ENCODE data around the gene ABCA2. TPM values are rescaled to one million over a fixed set of nuclear protein-coding genes. Genes with fewer than 3 reads are reported as not detected.
A peak's percentile ranks its signal among the peaks of the same experiment; 100 is the strongest.

Gene ABCA2
- total RNA-seq, 1 experiment from 2014 or later, result 27.0 TPM

DNA sequence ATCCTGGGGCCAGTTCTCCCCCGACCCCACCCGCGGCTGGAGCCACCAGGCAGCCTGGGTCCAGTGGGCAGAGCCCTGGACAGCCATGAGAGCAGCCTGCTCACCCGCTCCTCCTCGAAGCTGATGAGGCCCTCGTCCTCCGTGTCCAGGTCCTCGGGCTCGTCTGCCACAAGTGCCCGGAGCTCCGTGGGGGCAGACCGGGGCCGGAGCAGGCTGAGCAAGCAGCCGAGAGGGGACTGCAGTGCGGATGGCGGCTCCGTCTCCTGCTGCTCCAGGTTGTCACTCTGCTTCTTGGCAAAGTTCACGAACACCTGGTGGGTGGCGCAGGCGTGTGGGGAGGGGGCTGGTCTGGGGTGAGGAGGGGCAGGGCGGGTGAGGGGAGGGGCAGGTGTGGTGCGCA, 19.7 kb downstream of the ABCA2 start:
- Histone ChIP-seq H3K4me1 (ENCODE audit: control insufficient read depth, insufficient read depth, low read length) (no peaks in the 10 kb centered on the region), H3K36me3 (ENCODE audit: control insufficient read depth, insufficient read depth, low read length) (no peaks in the 10 kb centered on the region), H3K27ac (ENCODE audit: low read length) (no peak overlapping the region), H3K27me3 (ENCODE audit: control insufficient read depth, insufficient read depth, low read length) (no peaks in the 10 kb centered on the region), H3K4me3 (ENCODE audit: low read depth in 2 of 2, low read length in 2 of 2) (no peak overlapping the region), H3K9me3 (ENCODE audit: control insufficient read depth, insufficient read depth, low read depth, low read length) (no peaks in the 10 kb centered on the region)
- ChIA-PET CTCF (no interaction called here), POLR2A (no interaction called here)
- ATAC-seq (no peak), DNase-seq (ENCODE audit: low read depth, low spot score) (no peak)
- intact Hi-C loops (cut with micrococcal nuclease; ENCODE audit: unreplicated experiment), result no loop called here
- TF ChIP-seq, protein P1, sequence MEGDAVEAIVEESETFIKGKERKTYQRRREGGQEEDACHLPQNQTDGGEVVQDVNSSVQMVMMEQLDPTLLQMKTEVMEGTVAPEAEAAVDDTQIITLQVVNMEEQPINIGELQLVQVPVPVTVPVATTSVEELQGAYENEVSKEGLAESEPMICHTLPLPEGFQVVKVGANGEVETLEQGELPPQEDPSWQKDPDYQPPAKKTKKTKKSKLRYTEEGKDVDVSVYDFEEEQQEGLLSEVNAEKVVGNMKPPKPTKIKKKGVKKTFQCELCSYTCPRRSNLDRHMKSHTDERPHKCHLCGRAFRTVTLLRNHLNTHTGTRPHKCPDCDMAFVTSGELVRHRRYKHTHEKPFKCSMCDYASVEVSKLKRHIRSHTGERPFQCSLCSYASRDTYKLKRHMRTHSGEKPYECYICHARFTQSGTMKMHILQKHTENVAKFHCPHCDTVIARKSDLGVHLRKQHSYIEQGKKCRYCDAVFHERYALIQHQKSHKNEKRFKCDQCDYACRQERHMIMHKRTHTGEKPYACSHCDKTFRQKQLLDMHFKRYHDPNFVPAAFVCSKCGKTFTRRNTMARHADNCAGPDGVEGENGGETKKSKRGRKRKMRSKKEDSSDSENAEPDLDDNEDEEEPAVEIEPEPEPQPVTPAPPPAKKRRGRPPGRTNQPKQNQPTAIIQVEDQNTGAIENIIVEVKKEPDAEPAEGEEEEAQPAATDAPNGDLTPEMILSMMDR (IDR thresholded peaks at IDR 0.05), result no peak
- no TSS peak for BruUV-seq (replicated peaks)
- in situ Hi-C loops (cut with HindIII; ENCODE audit: low pct_unique_long_range_greater_than_20kb, low sequenced_read_pairs), result no loop called here

DNA sequence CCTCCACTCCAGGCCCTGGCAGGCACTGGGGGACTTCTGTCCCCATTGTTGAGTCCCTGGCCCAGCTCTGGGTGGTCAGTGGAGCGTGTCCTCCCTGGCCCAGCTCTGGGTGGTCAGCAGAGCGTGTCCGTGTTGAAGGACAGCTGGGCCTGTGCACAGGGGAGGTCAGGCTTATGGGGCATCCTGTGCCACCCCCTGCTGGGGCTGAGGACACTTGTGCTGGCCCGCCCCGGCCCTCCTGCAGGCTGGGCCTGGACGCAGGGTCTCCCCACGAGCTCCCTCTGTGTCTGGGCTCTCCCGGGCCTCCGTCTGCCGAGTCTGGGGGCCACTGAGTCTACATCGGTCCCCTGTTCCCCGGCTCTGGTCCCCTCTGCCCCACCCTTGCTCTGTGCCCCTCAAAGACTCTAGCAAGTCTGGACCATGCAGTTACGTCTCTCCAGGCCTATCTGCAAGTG, 20.2 kb downstream of the ABCA2 start:
- Histone ChIP-seq H3K27ac (ENCODE audit: low read length) (no peak overlapping the region), H3K4me3 (ENCODE audit: low read depth in 2 of 2, low read length in 2 of 2) (no peak overlapping the region), H3K9me3 (ENCODE audit: control insufficient read depth, insufficient read depth, low read depth, low read length) (no peaks in the 10 kb centered on the region), H3K4me1 (ENCODE audit: control insufficient read depth, insufficient read depth, low read length) (no peaks in the 10 kb centered on the region), H3K27me3 (ENCODE audit: control insufficient read depth, insufficient read depth, low read length) (no peaks in the 10 kb centered on the region), H3K36me3 (ENCODE audit: control insufficient read depth, insufficient read depth, low read length) (no peaks in the 10 kb centered on the region)
- BruUV-seq (replicated peaks), result no TSS peak
- DNase-seq (ENCODE audit: low read depth, low spot score) (no peak), ATAC-seq (peak; percentile 35; the same call in 1 of the 2 replicates)
- ChIA-PET POLR2A (no interaction called here), CTCF (no interaction called here)
- intact Hi-C loops (cut with micrococcal nuclease; ENCODE audit: unreplicated experiment), result no loop called here
- TF ChIP-seq, protein P2, sequence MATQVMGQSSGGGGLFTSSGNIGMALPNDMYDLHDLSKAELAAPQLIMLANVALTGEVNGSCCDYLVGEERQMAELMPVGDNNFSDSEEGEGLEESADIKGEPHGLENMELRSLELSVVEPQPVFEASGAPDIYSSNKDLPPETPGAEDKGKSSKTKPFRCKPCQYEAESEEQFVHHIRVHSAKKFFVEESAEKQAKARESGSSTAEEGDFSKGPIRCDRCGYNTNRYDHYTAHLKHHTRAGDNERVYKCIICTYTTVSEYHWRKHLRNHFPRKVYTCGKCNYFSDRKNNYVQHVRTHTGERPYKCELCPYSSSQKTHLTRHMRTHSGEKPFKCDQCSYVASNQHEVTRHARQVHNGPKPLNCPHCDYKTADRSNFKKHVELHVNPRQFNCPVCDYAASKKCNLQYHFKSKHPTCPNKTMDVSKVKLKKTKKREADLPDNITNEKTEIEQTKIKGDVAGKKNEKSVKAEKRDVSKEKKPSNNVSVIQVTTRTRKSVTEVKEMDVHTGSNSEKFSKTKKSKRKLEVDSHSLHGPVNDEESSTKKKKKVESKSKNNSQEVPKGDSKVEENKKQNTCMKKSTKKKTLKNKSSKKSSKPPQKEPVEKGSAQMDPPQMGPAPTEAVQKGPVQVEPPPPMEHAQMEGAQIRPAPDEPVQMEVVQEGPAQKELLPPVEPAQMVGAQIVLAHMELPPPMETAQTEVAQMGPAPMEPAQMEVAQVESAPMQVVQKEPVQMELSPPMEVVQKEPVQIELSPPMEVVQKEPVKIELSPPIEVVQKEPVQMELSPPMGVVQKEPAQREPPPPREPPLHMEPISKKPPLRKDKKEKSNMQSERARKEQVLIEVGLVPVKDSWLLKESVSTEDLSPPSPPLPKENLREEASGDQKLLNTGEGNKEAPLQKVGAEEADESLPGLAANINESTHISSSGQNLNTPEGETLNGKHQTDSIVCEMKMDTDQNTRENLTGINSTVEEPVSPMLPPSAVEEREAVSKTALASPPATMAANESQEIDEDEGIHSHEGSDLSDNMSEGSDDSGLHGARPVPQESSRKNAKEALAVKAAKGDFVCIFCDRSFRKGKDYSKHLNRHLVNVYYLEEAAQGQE (IDR thresholded peaks at IDR 0.05; ENCODE audit: insufficient read depth in 1 of 2, low read depth in 2 of 2, low read length in 1 of 2), result no peak
- TF ChIP-seq SIN3A (IDR thresholded peaks at IDR 0.05; ENCODE audit: borderline replicate concordance, insufficient read depth, low read depth, low read length) (no peak), TCF7L2 (IDR thresholded peaks at IDR 0.05; ENCODE audit: low read depth, low read length) (no peak), POLR2AphosphoS5 (IDR thresholded peaks at IDR 0.05; ENCODE audit: low read depth, low read length) (no peak)
- TF ChIP-seq, protein P1 (IDR thresholded peaks at IDR 0.05), result no peak
- in situ Hi-C loops (cut with HindIII; ENCODE audit: low pct_unique_long_range_greater_than_20kb, low sequenced_read_pairs), result no loop called here
